Upper lobe of right lung (tissue), 1 donor: ENCODE measurements around the gene LRG1. TPM values are rescaled to one million over a fixed set of nuclear protein-coding genes. Genes with fewer than 3 reads are reported as not detected.
A peak's percentile ranks its signal among the peaks of the same experiment; 100 is the strongest.
"Not testable (repeated sequence)": the region's sequence is repeated elsewhere in the genome, so short reads cannot be mapped to it uniquely, and the experiment has no call there.

ENCODE experiments used
- ATAC-seq: fragments of 200-7000 bp; cut with Tn5 transposase; one replicate; pipeline ENCODE4 v1.9.1; 2020; ENCODE audit warnings: mild to moderate bottlenecking, moderate library complexity
- DNase-seq: peaks from one replicate; pipeline ENCODE4 v3.0.0-alpha.2; 2020
- H3K27ac ChIP-seq: fragments of 200-600 bp; one replicate; pipeline ENCODE4 v1.8.0; 2022
- H3K27me3 ChIP-seq: fragments of 200-600 bp; one replicate; pipeline ENCODE4 v1.8.0; 2022; ENCODE audit warnings: mild to moderate bottlenecking
- H3K36me3 ChIP-seq: fragments of 200-600 bp; one replicate; pipeline ENCODE4 v1.8.0; 2022
- H3K4me1 ChIP-seq: fragments of 200-600 bp; one replicate; pipeline ENCODE4 v1.8.0; 2022
- H3K4me3 ChIP-seq: fragments of 200-600 bp; one replicate; pipeline ENCODE4 v1.8.0; 2022; ENCODE audit warnings: mild to moderate bottlenecking
- H3K9me3 ChIP-seq: fragments of 200-600 bp; one replicate; pipeline ENCODE4 v1.8.0; 2022
- CTCF ChIP-seq: fragments of 200-600 bp; IDR thresholded peaks from one replicate; pipeline ENCODE4 v1.8.0; 2022; ENCODE audit warnings: antibody characterized with exemption
- intact Hi-C: fragments of 100-400 bp; cut with DNase I; formaldehyde crosslinking; loops from one replicate; pipeline ENCODE4 v1.11.0; 2022
- total RNA-seq: library from RNA; stranded (reverse); fragmentation: NEBNext Ultra II Directional; extraction: Animal tissue kit (Norgen Biotek cat#: 25700); gene quantifications from one replicate; pipeline ENCODE4 v1.2.1, GENCODE V29; 2021
- donor health status: DM: no; HTN: yes; CAD: no; lungs with severe emphysema.

Gene LRG1
- total RNA-seq, 1 donor from 2014 or later, result 15.9 TPM

- no peak for TF ChIP-seq CTCF
- intact Hi-C loops, result no loop called here
- DNase-seq (no peak), ATAC-seq (no peak)
- Histone ChIP-seq H3K36me3 (no peaks in the 10 kb centered on the region), H3K4me3 (no peak overlapping the region), H3K27ac (no peak overlapping the region), H3K9me3 (no peaks in the 10 kb centered on the region), H3K27me3 (no peaks in the 10 kb centered on the region), H3K4me1 (peaks cover 14% of the 10 kb centered on the region)
Observed at GRCh38 chr19:4533835-4534424, 5.9 kb downstream of the LRG1 start.

- no peak for TF ChIP-seq CTCF
- peaks cover 14% of the 10 kb centered on the region for H3K4me1 ChIP-seq
- H3K4me3 ChIP-seq, result no peak overlapping the region
- H3K27ac ChIP-seq, result no peak overlapping the region
- no peaks in the 10 kb centered on the region for H3K36me3 ChIP-seq
- ATAC-seq (no peak), DNase-seq (no peak)
- intact Hi-C loops, result no loop called here
- no peaks in the 10 kb centered on the region for H3K9me3 ChIP-seq
- no peaks in the 10 kb centered on the region for H3K27me3 ChIP-seq
Observed at GRCh38 chr19:4533334-4533733, 6.5 kb downstream of the LRG1 start.

GRCh38 chr19:4531562-4532165 lies 8.2 kb downstream of the LRG1 start:
- DNase-seq, result no peak
- no peak for TF ChIP-seq CTCF
- intact Hi-C loops, result no loop called here
- Histone ChIP-seq H3K4me3 (no peak overlapping the region), H3K4me1 (peaks cover 14% of the 10 kb centered on the region), H3K9me3 (no peaks in the 10 kb centered on the region), H3K36me3 (no peaks in the 10 kb centered on the region), H3K27me3 (no peaks in the 10 kb centered on the region), H3K27ac (no peak overlapping the region)
- ATAC-seq, result peak; percentile 12

- TF ChIP-seq CTCF, result no peak
- no peak for ATAC-seq
- Histone ChIP-seq H3K27ac (no peak overlapping the region), H3K36me3 (no peaks in the 10 kb centered on the region), H3K4me3 (no peak overlapping the region), H3K27me3 (no peaks in the 10 kb centered on the region), H3K9me3 (no peaks in the 10 kb centered on the region), H3K4me1 (no peaks in the 10 kb centered on the region)
- no peak for DNase-seq
- intact Hi-C loops, result no loop called here
Observed at GRCh38 chr19:4529924-4530522, 9.8 kb downstream of the LRG1 start.

- DNase-seq, result no peak
- intact Hi-C loops, result no loop called here
- no peaks in the 10 kb centered on the region for H3K36me3 ChIP-seq
- no peak for TF ChIP-seq CTCF
- no peak overlapping the region for H3K4me3 ChIP-seq
- H3K4me1 ChIP-seq, result no peaks in the 10 kb centered on the region
- no peak overlapping the region for H3K27ac ChIP-seq
- H3K9me3 ChIP-seq, result no peaks in the 10 kb centered on the region
- H3K27me3 ChIP-seq, result no peaks in the 10 kb centered on the region
- no peak for ATAC-seq
Observed at GRCh38 chr19:4528843-4529242, 11.0 kb downstream of the LRG1 start.

GRCh38 chr19:4527377-4527776 lies 12.5 kb downstream of the LRG1 start:
- DNase-seq, H3K36me3 ChIP-seq, H3K27me3 ChIP-seq, H3K27ac ChIP-seq, H3K4me1 ChIP-seq, ATAC-seq, H3K9me3 ChIP-seq, H3K4me3 ChIP-seq, intact Hi-C loops: not testable (repeated sequence)
